K562 (cell line): ENCODE measurements around the gene ZNF692. TPM values are rescaled to one million over a fixed set of nuclear protein-coding genes. Genes with fewer than 3 reads are reported as not detected.

Source experiments
- CHD7 ChIP-seq: fragments of 200-600 bp; sonication (generic); IDR thresholded peaks from one replicate; pipeline ENCODE4 v1.6.1; 2012; ENCODE audit warnings: mild to moderate bottlenecking, low read depth, low read length, inconsistent platforms
- FOXO4 ChIP-seq: fragments of 450-650 bp; formaldehyde crosslinking; IDR thresholded peaks from 2 replicates; pipeline ENCODE4 v1.4.0; 2020; ENCODE audit warnings: mild to moderate bottlenecking, moderate library complexity
- HMBOX1 ChIP-seq: sonication (generic); IDR thresholded peaks from 2 replicates; pipeline ENCODE4 v1.6.1; 2016
- KDM2B ChIP-seq: fragments of 250-450 bp; sonication (Bioruptor Pico); IDR thresholded peaks from 2 replicates; pipeline ENCODE4 v1.8.0; 2021; ENCODE audit warnings: mild to moderate bottlenecking, moderate library complexity
- MTA2 ChIP-seq: fragments of 450-650 bp; IDR thresholded peaks from 2 replicates; pipeline ENCODE4 v1.6.1; 2016; ENCODE audit warnings: low read depth
- U2AF2 ChIP-seq: fragments of 200-400 bp; formaldehyde crosslinking; optimal IDR thresholded peaks from 2 replicates; pipeline ENCODE3; 2017; ENCODE audit warnings: low read depth, mild to moderate bottlenecking, low read length
- ZFP1 ChIP-seq: fragments of 450-650 bp; formaldehyde crosslinking; IDR thresholded peaks from 2 replicates; pipeline ENCODE4 v1.4.0; 2020; ENCODE audit warnings: mild to moderate bottlenecking, mixed read lengths
- ZNF146 ChIP-seq: IDR thresholded peaks from one replicate; pipeline ENCODE4 v1.6.1; 2018; ENCODE audit warnings: missing compliant biosample characterization; ENCODE audit not compliant: unreplicated experiment
- ZNF232 ChIP-seq: sonication (generic); formaldehyde crosslinking; IDR thresholded peaks from 2 replicates; pipeline ENCODE4 v1.8.0; 2022; ENCODE audit warnings: mild to moderate bottlenecking, missing genetic modification reagents
- ZNF76 ChIP-seq: fragments of 250-450 bp; sonication (Bioruptor Pico); IDR thresholded peaks from 2 replicates; pipeline ENCODE4 v1.4.0; 2020; ENCODE audit warnings: mild to moderate bottlenecking, moderate library complexity, borderline replicate concordance
- polyA plus RNA-seq, 8 experiments: library from polyadenylated mRNA; depleted of rRNA in 4 of 8; stranded (reverse) in 5 of 8; unstranded in 3 of 8; fragments of >200 nt; fragmentation: Nextera tagmentation in 2 of 8; fragmentation: Illumina TruSeq in 1 of 8; extraction: Ambion mirVana in 2 of 8; extraction: Trizol in 1 of 8; gene quantifications; 2 replicates each; pipeline versions ENCODE4 v1.2.1 to v1.2.3, GENCODE V29; 2011 to 2014; ENCODE audit warnings: inconsistent platforms in 1 of 8, missing spikeins in 1 of 8
- total RNA-seq, 7 experiments: library from RNA; depleted of rRNA in 6 of 7; stranded (reverse); fragments of >200 nt in 6 of 7; fragmentation: Illumina TruSeq in 2 of 7; extraction: Trizol in 2 of 7; gene quantifications; 2 replicates each; pipeline versions ENCODE4 v1.2.1 to v1.2.3, GENCODE V29; 2011 to 2021; ENCODE audit warnings: low replicate concordance in 1 of 7
- TF ChIP-seq, protein P1 (sequence below), 2 experiments: IDR thresholded peaks in 1 of 2; conservative IDR thresholded peaks in 1 of 2; 2 replicates each; pipeline ENCODE4 v1.6.1; 2016; ENCODE audit warnings: low read depth in 2 of 2, mild to moderate bottlenecking in 1 of 2, missing compliant biosample characterization in 1 of 2, missing genetic modification characterization in 1 of 2, moderate library complexity in 1 of 2

ZNF692 gene
- total and polyA plus RNA-seq, 9 of the 15 experiments (the other 6 are each of a cell fraction or from before 2014, with no cell fraction given) = 8.4 to 143 (median 55.9) TPM

DNA sequence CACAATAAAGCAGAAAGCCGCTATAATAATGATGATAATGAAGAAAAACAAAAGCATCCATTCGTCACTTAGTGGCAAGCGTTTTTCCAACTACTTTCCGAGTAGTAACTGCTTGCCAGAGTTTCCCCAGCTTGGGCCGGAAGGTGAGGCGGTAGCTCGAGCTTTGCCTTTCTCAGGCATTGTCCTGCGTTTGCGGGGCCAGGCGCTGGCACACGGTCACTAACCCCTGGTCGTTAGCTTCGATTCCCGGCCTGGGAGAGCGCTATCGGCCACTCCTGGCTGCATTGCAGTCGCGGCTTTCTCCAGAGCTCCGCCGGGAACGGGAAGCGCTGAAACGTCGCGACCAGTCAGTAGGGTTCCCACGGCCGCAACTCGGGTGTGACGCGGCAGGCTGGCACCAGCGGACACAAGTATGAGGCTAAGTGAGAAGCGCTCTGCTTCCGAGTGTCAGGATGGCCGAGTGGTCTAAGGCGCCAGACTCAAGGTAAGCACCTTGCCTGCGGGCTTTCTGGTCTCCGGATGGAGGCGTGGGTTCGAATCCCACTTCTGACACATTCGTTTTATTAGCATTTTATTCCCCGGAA lies 14.6 kb upstream of the ZNF692 start (continued):
- no peak for TF ChIP-seq CHD7
- TF ChIP-seq ZFP1 (CRISPR knock-in tag) = no peak
- no peak for TF ChIP-seq U2AF2
- no peak for TF ChIP-seq MTA2
- no peak for TF ChIP-seq ZNF76
- TF ChIP-seq ZNF232 = no peak
- TF ChIP-seq HMBOX1 = no peak
- TF ChIP-seq, protein P1, sequence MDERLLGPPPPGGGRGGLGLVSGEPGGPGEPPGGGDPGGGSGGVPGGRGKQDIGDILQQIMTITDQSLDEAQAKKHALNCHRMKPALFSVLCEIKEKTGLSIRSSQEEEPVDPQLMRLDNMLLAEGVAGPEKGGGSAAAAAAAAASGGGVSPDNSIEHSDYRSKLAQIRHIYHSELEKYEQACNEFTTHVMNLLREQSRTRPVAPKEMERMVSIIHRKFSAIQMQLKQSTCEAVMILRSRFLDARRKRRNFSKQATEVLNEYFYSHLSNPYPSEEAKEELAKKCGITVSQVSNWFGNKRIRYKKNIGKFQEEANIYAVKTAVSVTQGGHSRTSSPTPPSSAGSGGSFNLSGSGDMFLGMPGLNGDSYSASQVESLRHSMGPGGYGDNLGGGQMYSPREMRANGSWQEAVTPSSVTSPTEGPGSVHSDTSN (CRISPR knock-in tag; IDR thresholded peaks at IDR 0.05; ENCODE audit: low read depth) = no peak
- TF ChIP-seq, protein P1 (tag; conservative IDR thresholded peaks at IDR 0.05; ENCODE audit: low read depth) = no peak
- TF ChIP-seq FOXO4 (CRISPR knock-in tag) = no peak
- no peak for TF ChIP-seq KDM2B (CRISPR knock-in tag)
- TF ChIP-seq ZNF146 = no peak
